BE2C (cell line): ENCODE results near the gene KY.

Source experiments
- DNase-seq: peaks from one replicate; pipeline ENCODE4 v3.0.0-alpha.2; 2020
- H3K27me3 ChIP-seq: fragments of 250-450 bp; sonication (Bioruptor Pico); 2 replicates; pipeline ENCODE4 v1.5.1; 2020; ENCODE audit warnings: mild to moderate bottlenecking
- H3K36me3 ChIP-seq: fragments of 250-450 bp; sonication (Bioruptor Pico); 2 replicates; pipeline ENCODE4 v1.5.1; 2020; ENCODE audit warnings: mild to moderate bottlenecking
- H3K4me1 ChIP-seq: fragments of 250-450 bp; sonication (Bioruptor Pico); 2 replicates; pipeline ENCODE4 v1.5.1; 2020
- H3K4me3 ChIP-seq: 2 replicates; pipeline ENCODE4 v1.5.1; 2011; ENCODE audit warnings: low read depth, low read length
- H3K9me3 ChIP-seq: fragments of 250-450 bp; sonication (Bioruptor Pico); 2 replicates; pipeline ENCODE4 v1.5.1; 2020
- TF ChIP-seq, protein P1 (sequence below): IDR thresholded peaks from 2 replicates; pipeline ENCODE4 v1.5.1; 2012; ENCODE audit warnings: mild to moderate bottlenecking, low read depth, low read length

Gene KY

DNA sequence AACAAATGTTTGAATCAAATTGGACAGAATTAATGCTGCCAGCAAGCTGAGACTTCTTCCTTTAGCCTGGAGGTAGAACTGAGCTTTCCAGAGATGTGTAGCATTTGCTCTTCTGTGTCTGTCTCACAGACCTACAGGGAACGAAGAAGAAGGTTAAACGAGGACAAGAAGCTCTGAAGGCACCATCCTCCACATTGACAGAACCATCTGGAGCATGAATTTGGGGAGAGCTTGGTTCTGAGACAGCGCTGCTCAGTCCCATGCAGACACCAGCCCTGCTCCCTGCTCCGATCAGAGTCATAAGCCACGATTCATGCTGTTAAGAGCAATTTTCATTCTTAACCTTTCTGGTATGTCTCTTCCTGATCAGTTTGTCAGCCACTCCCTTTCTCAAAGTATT, 7.7 kb upstream of the KY start:
- TF ChIP-seq, protein P1, sequence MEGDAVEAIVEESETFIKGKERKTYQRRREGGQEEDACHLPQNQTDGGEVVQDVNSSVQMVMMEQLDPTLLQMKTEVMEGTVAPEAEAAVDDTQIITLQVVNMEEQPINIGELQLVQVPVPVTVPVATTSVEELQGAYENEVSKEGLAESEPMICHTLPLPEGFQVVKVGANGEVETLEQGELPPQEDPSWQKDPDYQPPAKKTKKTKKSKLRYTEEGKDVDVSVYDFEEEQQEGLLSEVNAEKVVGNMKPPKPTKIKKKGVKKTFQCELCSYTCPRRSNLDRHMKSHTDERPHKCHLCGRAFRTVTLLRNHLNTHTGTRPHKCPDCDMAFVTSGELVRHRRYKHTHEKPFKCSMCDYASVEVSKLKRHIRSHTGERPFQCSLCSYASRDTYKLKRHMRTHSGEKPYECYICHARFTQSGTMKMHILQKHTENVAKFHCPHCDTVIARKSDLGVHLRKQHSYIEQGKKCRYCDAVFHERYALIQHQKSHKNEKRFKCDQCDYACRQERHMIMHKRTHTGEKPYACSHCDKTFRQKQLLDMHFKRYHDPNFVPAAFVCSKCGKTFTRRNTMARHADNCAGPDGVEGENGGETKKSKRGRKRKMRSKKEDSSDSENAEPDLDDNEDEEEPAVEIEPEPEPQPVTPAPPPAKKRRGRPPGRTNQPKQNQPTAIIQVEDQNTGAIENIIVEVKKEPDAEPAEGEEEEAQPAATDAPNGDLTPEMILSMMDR: no peak
- Histone ChIP-seq H3K27me3 (no peaks in the 10 kb centered on the region; the same call in 1 of the 2 replicates), H3K9me3 (no peaks in the 10 kb centered on the region), H3K4me3 (no peak overlapping the region), H3K4me1 (no peaks in the 10 kb centered on the region), H3K36me3 (no peaks in the 10 kb centered on the region)
- DNase-seq: no peak

DNA sequence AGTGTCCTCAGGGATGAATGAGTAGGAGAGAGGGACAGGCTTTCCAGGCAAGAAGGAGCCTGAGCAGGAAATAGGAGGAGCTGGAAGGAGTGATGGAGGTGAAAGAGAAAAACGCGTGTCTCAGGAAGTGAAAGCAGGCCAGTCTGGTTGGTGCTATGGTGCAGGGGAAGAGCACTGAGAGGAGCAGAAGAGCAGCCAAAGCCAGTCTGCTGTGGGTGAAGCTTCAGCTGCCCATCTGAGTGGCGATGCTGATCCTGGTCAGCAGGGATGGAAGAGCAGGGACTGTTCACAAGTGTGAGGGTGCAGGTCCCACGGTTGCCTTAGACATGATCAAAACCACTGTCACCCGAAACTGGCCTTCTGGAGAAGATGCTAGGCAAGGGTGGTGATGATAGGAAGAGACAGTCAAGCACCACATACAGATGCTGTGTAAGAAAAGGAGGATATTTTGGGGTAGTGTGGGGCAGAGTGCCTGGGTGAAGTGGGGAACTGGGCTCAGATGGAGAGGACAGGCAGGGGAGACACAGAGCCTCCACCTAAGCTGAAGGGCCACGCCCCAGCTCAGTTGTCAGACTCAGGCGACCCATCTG, 5.5 kb upstream of the KY start:
- DNase-seq: no peak
- Histone ChIP-seq H3K4me1 (no peaks in the 10 kb centered on the region; the same call in 1 of the 2 replicates), H3K27me3 (peaks cover 9% of the 10 kb centered on the region), H3K36me3 (no peaks in the 10 kb centered on the region), H3K9me3 (no peaks in the 10 kb centered on the region), H3K4me3 (no peak overlapping the region)
- TF ChIP-seq, protein P1: no peak

DNA sequence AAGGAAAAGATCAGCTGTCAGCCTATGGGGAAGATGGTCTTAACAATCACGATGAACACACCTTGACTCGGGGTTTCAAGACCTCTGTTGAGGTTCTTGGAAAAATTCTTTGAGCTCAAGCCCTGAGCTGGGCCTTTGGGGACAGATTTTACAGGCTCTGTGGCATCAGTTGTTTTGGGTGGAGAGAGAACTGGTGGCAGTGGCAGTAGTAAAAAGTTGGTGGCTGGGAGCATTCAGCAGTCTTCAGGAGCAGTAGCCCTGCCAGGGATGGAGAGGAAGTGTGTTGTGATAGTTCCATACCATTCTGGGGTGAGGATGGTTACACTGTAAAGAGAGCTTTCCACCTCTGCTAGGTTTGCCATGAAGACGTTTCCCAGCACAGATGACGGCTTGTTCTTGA, 4.9 kb upstream of the KY start:
- TF ChIP-seq, protein P1: no peak
- Histone ChIP-seq H3K9me3 (no peaks in the 10 kb centered on the region), H3K4me3 (no peak overlapping the region), H3K27me3 (peaks cover 15% of the 10 kb centered on the region), H3K4me1 (no peaks in the 10 kb centered on the region; the same call in 1 of the 2 replicates), H3K36me3 (no peaks in the 10 kb centered on the region)
- DNase-seq: no peak

DNA sequence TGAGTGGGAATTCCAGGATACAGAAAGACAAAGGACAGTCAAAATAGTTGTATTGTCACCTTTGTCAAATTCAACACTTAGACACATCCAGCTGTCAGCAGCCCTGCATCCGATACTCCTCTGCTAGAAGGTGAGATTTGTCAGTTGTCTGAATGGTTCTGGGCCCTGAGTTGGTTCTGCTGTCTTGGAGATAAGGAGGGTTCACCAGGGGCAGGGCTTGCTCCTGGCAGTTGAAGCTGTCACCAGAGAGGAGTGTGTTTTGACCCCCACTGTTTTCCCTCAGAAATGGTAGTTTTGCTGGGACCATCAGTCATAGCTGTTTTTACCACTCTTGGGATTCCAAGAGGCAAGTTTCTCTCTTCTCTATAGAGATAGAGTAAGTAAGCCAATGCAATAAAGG, 3.2 kb upstream of the KY start:
- H3K36me3 ChIP-seq: no peaks in the 10 kb centered on the region
- no peak overlapping the region for H3K4me3 ChIP-seq
- H3K9me3 ChIP-seq: no peaks in the 10 kb centered on the region
- H3K27me3 ChIP-seq: peaks cover 26% of the 10 kb centered on the region
- no peaks in the 10 kb centered on the region; the same call in 1 of the 2 replicates for H3K4me1 ChIP-seq
- TF ChIP-seq, protein P1: no peak
- no peak for DNase-seq

DNA sequence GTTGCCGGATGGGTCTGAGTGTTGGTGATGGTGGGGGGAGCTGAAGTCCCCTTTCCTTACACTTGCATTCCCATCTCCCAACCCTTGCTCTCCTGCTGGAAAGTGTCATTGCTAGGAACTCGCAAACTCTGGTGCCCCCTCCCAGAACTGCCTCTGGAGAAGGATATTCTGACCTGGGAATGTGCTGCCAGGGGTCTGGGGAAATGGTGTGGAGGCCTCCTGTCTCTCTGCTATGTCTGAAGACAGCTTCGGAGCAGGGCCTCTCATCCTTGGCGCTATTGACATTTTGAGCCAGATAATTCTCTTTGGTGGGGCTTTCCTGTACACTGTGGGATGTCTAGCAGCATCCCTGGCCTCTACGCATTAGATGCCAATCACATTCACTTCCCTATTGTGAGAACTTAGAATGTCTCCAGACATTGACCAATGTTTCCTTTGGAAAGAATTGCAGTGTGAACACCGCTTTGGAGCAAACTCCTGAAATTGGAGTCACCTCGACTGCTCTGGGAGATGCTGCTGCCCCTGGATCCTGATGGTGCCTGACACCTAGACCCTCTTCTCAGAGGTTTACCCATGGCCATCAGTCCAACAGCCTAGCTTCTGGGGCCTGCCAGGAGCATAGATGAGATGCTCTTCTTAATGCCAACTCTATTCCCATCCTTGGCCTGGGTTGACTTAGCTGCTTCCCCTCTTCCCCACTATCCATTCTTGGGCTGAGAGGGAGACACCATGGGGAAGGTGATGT, 2.2 kb upstream of the KY start:
- TF ChIP-seq, protein P1: no peak
- no peaks in the 10 kb centered on the region for H3K9me3 ChIP-seq
- no peaks in the 10 kb centered on the region for H3K36me3 ChIP-seq
- H3K4me3 ChIP-seq: no peak overlapping the region
- no peaks in the 10 kb centered on the region; the same call in 1 of the 2 replicates for H3K4me1 ChIP-seq
- no peak for DNase-seq
- H3K27me3 ChIP-seq: peaks cover 26% of the 10 kb centered on the region

DNA sequence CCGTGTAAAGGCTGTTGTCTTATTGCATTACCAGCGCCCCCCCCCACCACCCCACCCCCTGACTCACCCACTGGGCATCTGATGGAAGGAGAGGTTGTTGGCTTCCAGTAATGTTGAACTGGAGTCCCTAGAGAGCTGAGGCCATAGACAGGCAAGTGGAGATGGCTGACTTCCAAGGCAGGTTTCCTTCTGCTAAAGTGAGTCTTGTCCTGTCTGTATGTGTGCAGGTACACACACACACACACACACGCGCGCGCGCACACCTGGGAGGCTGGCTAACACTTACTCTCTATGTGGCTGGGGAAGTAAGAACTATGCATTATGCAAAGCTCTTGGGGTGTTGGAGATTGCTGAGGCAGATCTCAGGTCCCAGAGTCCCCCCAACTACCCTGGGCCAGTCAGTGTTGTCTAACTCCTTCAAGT, 1.6 kb upstream of the KY start:
- TF ChIP-seq, protein P1: no peak
- no peaks in the 10 kb centered on the region for H3K36me3 ChIP-seq
- DNase-seq: no peak
- H3K27me3 ChIP-seq: peaks cover 26% of the 10 kb centered on the region
- H3K9me3 ChIP-seq: no peaks in the 10 kb centered on the region
- H3K4me3 ChIP-seq: no peak overlapping the region
- no peaks in the 10 kb centered on the region; the same call in 1 of the 2 replicates for H3K4me1 ChIP-seq
